DND-41 (cell line): ENCODE measurements around the gene KHDC1.

Source experiments
- ATAC-seq: fragments of 200-7000 bp; cut with Tn5 transposase; 3 replicates; pipeline ENCODE4 v1.9.1; 2021; ENCODE audit warnings: low read depth; ENCODE audit not compliant: insufficient read depth
- DNase-seq: peaks from one replicate; pipeline ENCODE4 v3.0.0-alpha.2; 2020
- H2AFZ ChIP-seq: 2 replicates; pipeline ENCODE4 v1.6.0; 2012; ENCODE audit warnings: low read depth, low read length
- H3K27ac ChIP-seq: 2 replicates; pipeline ENCODE4 v1.5.1; 2012; ENCODE audit warnings: low read length, inconsistent platforms
- H3K27me3 ChIP-seq: fragments of 200-600 bp; sonication (generic); 2 replicates; pipeline ENCODE4 v1.6.0; 2012; ENCODE audit warnings: low read length, mild to moderate bottlenecking, inconsistent platforms; ENCODE audit not compliant: insufficient read depth, poor library complexity
- H3K36me3 ChIP-seq: 2 replicates; pipeline ENCODE4 v1.5.1; 2012; ENCODE audit warnings: low read length, inconsistent platforms; ENCODE audit not compliant: insufficient read depth
- H3K4me1 ChIP-seq: 2 replicates; pipeline ENCODE4 v1.5.1; 2012; ENCODE audit warnings: mild to moderate bottlenecking, low read length; ENCODE audit not compliant: insufficient read depth
- H3K4me2 ChIP-seq: 2 replicates; pipeline ENCODE4 v1.6.0; 2012; ENCODE audit warnings: mild to moderate bottlenecking, moderate library complexity, low read length, inconsistent platforms; ENCODE audit not compliant: insufficient read depth
- H3K4me3 ChIP-seq, 2 experiments: fragments of 200-600 bp in 1 of 2; shearing (Covaris generic) in 1 of 2; 2 replicates each; pipeline ENCODE4 v1.5.1; 2012 to 2016; ENCODE audit warnings: inconsistent platforms in 2 of 2, low read length in 2 of 2, mild to moderate bottlenecking in 2 of 2, low read depth in 1 of 2, moderate library complexity in 1 of 2
- H3K79me2 ChIP-seq: 2 replicates; pipeline ENCODE4 v1.6.0; 2012; ENCODE audit warnings: low read length, inconsistent platforms; ENCODE audit not compliant: insufficient read depth
- H3K9ac ChIP-seq: 2 replicates; pipeline ENCODE4 v1.6.0; 2012; ENCODE audit warnings: low read depth, mild to moderate bottlenecking, inconsistent platforms, low read length, moderate library complexity
- H3K9me3 ChIP-seq: 2 replicates; pipeline ENCODE4 v1.5.1; 2012; ENCODE audit warnings: low read length, moderate library complexity, mild to moderate bottlenecking, inconsistent platforms; ENCODE audit not compliant: insufficient read depth, severe bottlenecking
- H4K20me1 ChIP-seq: 2 replicates; pipeline ENCODE4 v1.6.0; 2012; ENCODE audit warnings: low read length; ENCODE audit not compliant: insufficient read depth
- EZH2 ChIP-seq: IDR thresholded peaks from 3 replicates; pipeline ENCODE4 v1.6.1; 2012; ENCODE audit warnings: borderline replicate concordance, low read depth, mild to moderate bottlenecking, moderate library complexity, low read length, inconsistent platforms; ENCODE audit not compliant: severe bottlenecking
- TF ChIP-seq, protein P1 (sequence below): IDR thresholded peaks from 2 replicates; pipeline ENCODE4 v1.5.1; 2012; ENCODE audit warnings: borderline replicate concordance, low read length, moderate library complexity, mild to moderate bottlenecking; ENCODE audit not compliant: poor library complexity, severe bottlenecking; ENCODE audit errors: extremely low read depth

KHDC1 gene

GRCh38 chr6:73293331-73293730, 30.3 kb upstream of the KHDC1 start:
- DNase-seq (no peak), ATAC-seq (no peak)
- Histone ChIP-seq H4K20me1 (0 out of 2 replicates have a peak, but pooled peaks cover 8% of the 10 kb centered on the region), H2AFZ (no peak overlapping the region), H3K79me2 (peaks cover 39% of the 10 kb centered on the region), H3K9ac (no peak overlapping the region), H3K4me3 (no peak overlapping the region), H3K27ac (no peak overlapping the region), H3K4me2 (no peak overlapping the region), H3K9me3 (peaks cover 3% of the 10 kb centered on the region), H3K4me1 (no peaks in the 10 kb centered on the region), H3K27me3 (no peaks in the 10 kb centered on the region), H3K36me3 (peaks cover 56% of the 10 kb centered on the region)
- TF ChIP-seq, protein P1, sequence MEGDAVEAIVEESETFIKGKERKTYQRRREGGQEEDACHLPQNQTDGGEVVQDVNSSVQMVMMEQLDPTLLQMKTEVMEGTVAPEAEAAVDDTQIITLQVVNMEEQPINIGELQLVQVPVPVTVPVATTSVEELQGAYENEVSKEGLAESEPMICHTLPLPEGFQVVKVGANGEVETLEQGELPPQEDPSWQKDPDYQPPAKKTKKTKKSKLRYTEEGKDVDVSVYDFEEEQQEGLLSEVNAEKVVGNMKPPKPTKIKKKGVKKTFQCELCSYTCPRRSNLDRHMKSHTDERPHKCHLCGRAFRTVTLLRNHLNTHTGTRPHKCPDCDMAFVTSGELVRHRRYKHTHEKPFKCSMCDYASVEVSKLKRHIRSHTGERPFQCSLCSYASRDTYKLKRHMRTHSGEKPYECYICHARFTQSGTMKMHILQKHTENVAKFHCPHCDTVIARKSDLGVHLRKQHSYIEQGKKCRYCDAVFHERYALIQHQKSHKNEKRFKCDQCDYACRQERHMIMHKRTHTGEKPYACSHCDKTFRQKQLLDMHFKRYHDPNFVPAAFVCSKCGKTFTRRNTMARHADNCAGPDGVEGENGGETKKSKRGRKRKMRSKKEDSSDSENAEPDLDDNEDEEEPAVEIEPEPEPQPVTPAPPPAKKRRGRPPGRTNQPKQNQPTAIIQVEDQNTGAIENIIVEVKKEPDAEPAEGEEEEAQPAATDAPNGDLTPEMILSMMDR = no peak
- no peak for TF ChIP-seq EZH2

DNA sequence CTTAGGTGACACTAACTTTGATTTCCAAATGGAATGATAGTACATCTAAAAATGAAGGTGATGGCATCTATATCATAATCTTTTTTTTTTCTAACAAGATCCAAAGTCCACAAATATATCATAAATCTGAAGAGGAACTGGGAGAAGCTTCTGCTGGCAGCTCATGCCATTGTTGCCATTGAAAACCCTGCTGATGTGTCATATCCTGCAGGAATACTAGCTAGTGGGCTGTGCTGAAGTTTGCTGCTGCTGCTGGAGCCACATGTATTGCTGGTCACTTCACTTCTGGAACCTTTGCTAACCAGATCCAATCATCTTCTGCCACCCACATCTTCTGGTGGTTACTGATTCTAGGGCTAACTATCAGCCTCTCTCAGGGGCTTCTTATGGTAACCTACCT, 27.4 kb upstream of the KHDC1 start:
- peaks cover 10% of the 10 kb centered on the region; the same call in 1 of the 2 replicates for H4K20me1 ChIP-seq

DNA sequence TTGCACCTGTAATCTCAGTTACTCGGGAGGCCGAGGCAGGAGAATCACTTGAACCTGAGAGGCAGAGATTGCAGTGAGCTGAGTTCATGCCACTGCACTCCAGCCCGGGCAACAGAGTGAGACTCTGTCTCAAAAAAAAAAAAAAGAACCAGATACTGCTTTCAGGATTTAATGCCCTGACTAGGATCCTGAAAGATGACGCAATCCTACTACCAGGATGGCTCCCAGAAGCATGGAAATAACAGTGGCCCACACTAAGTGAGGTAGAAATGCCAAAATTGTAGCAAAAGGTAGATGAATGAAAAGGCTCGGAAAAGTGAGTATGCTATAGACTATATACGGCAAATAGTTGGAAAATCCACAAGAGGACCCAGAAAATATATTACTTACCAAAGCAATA, 23.8 kb upstream of the KHDC1 start:
- Histone ChIP-seq H3K4me3 (no peak overlapping the region), H3K36me3 (peaks cover 59% of the 10 kb centered on the region), H3K4me2 (no peak overlapping the region), H3K9me3 (no peaks in the 10 kb centered on the region), H3K27me3 (no peaks in the 10 kb centered on the region), H3K79me2 (peaks cover 23% of the 10 kb centered on the region; the same call in 1 of the 2 replicates), H3K4me1 (no peaks in the 10 kb centered on the region), H3K27ac (no peak overlapping the region), H4K20me1 (peaks cover 2% of the 10 kb centered on the region; the same call in 1 of the 2 replicates), H3K9ac (no peak overlapping the region), H2AFZ (no peak overlapping the region)
- ATAC-seq (no peak), DNase-seq (no peak)
- TF ChIP-seq, protein P1 = no peak
- TF ChIP-seq EZH2 = no peak

More for the DNA sequence above, 27.4 kb upstream of the KHDC1 start:
- H3K9ac ChIP-seq = no peak overlapping the region
- DNase-seq (no peak), ATAC-seq (0 out of 3 replicates have a peak, but pooled peaks have one; percentile 19)
- peaks cover 3% of the 10 kb centered on the region for H3K9me3 ChIP-seq
- no peak overlapping the region for H3K27ac ChIP-seq
- TF ChIP-seq, protein P1 = no peak
- no peak for TF ChIP-seq EZH2
- H3K36me3 ChIP-seq = peaks cover 70% of the 10 kb centered on the region
- no peaks in the 10 kb centered on the region for H3K4me1 ChIP-seq
- peaks cover 27% of the 10 kb centered on the region for H3K79me2 ChIP-seq
- no peak overlapping the region for H3K4me2 ChIP-seq
- no peaks in the 10 kb centered on the region for H3K27me3 ChIP-seq
- no peak overlapping the region for H2AFZ ChIP-seq
- no peak overlapping the region for H3K4me3 ChIP-seq

DNA sequence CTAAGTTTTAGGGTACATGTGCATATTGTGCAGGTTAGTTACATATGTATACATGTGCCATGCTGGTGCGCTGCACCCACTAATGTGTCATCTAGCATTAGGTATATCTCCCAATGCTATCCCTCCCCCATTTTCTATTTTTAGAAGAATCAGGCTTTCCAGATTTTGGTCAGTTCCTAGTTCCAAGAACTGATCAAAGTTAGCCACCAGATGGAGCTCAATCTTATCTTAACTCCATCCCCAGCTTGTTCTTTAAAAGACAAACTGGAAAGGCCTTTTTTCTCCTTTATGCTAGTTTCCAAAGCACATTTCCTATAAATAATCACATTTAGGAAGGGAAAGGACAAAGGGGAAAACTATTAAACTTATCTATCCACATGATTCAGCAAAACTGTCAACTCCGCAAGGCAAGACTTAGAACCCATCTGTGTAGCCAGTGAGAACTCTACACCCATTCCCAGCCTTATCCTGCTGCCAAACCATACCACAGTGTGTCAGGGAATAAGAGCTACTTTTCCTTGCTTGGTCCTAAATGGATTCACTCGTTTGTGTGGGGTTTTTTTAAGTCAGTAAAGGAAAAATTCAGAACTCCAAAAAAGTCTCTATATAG, 22.8 kb upstream of the KHDC1 start:
- no peak overlapping the region for H3K27ac ChIP-seq
- H3K9ac ChIP-seq = no peak overlapping the region
- no peaks in the 10 kb centered on the region for H3K27me3 ChIP-seq
- ATAC-seq (peak; percentile 57; the same call in 2 of the 3 replicates), DNase-seq (no peak)
- peaks cover 2% of the 10 kb centered on the region; the same call in 1 of the 2 replicates for H4K20me1 ChIP-seq
- H3K4me2 ChIP-seq = no peak overlapping the region
- H3K36me3 ChIP-seq = peaks cover 55% of the 10 kb centered on the region
- no peak overlapping the region for H3K4me3 ChIP-seq
- TF ChIP-seq, protein P1 = peak; percentile 47
- TF ChIP-seq EZH2 = no peak
- no peaks in the 10 kb centered on the region for H3K4me1 ChIP-seq
- H3K79me2 ChIP-seq = peaks cover 32% of the 10 kb centered on the region
- H3K9me3 ChIP-seq = no peaks in the 10 kb centered on the region
- no peak overlapping the region for H2AFZ ChIP-seq
